ENCODE results near the gene DBNDD1. TPM values are rescaled to one million over a fixed set of nuclear protein-coding genes. Genes with fewer than 3 reads are reported as not detected.

DBNDD1 gene
- total RNA-seq, 1 experiment from 2014 or later, result 32.3 TPM

GRCh38 chr16:90020838-90021382 is 1.7 kb upstream of the DBNDD1 start:
- H3K27me3 ChIP-seq (ENCODE audit: control insufficient read depth, insufficient read depth, low read length), result no peaks in the 10 kb centered on the region
- TF ChIP-seq POLR2AphosphoS5 (IDR thresholded peaks at IDR 0.05; ENCODE audit: low read depth, low read length), result no peak
- no peak for TF ChIP-seq CTCF (IDR thresholded peaks at IDR 0.05)
- TF ChIP-seq TCF7L2 (IDR thresholded peaks at IDR 0.05; ENCODE audit: low read depth, low read length), result no peak
- TF ChIP-seq REST (IDR thresholded peaks at IDR 0.05; ENCODE audit: insufficient read depth in 1 of 2, low read depth in 2 of 2, low read length in 1 of 2), result no peak
- TF ChIP-seq SIN3A (IDR thresholded peaks at IDR 0.05; ENCODE audit: borderline replicate concordance, insufficient read depth, low read depth, low read length), result no peak
- H3K9me3 ChIP-seq (ENCODE audit: control insufficient read depth, insufficient read depth, low read depth, low read length), result no peaks in the 10 kb centered on the region
- CTCF ChIA-PET, result no interaction called here
- peaks cover 23% of the 10 kb centered on the region for H3K4me1 ChIP-seq (ENCODE audit: control insufficient read depth, insufficient read depth, low read length)
- H3K36me3 ChIP-seq (ENCODE audit: control insufficient read depth, insufficient read depth, low read length), result peaks cover 4% of the 10 kb centered on the region; the same call in 1 of the 2 replicates
- ATAC-seq, result no peak
- in situ Hi-C loops (cut with HindIII; ENCODE audit: low pct_unique_long_range_greater_than_20kb, low sequenced_read_pairs), result no loop called here
- intact Hi-C loops (cut with micrococcal nuclease; ENCODE audit: unreplicated experiment), result no loop called here
- peak overlapping the region in 1 of 2 experiments; percentile 65; a peak in 3 of 4 replicates for H3K4me3 ChIP-seq (ENCODE audit: low read depth in 2 of 2, low read length in 2 of 2)
- POLR2A ChIA-PET, result interaction anchor here (0.6 to 0.7 kb wide), 2 partner anchors 16 to 52 kb away, joined by 5 to 15 read pairs; no protein-coding TSS in a partner anchor
- peak overlapping the region; percentile 92 for H3K27ac ChIP-seq (ENCODE audit: low read length)
- DNase-seq (ENCODE audit: low read depth, low spot score), result no peak
- BruUV-seq (replicated peaks), result no TSS peak

- DNase-seq (ENCODE audit: low read depth, low spot score) (no peak), ATAC-seq (no peak)
- Histone ChIP-seq H3K9me3 (ENCODE audit: control insufficient read depth, insufficient read depth, low read depth, low read length) (no peaks in the 10 kb centered on the region), H3K4me1 (ENCODE audit: control insufficient read depth, insufficient read depth, low read length) (peaks cover 23% of the 10 kb centered on the region), H3K4me3 (ENCODE audit: low read depth in 2 of 2, low read length in 2 of 2) (peak overlapping the region; percentile 61 to 65), H3K27ac (ENCODE audit: low read length) (peak overlapping the region; percentile 92), H3K27me3 (ENCODE audit: control insufficient read depth, insufficient read depth, low read length) (no peaks in the 10 kb centered on the region), H3K36me3 (ENCODE audit: control insufficient read depth, insufficient read depth, low read length) (peaks cover 4% of the 10 kb centered on the region; the same call in 1 of the 2 replicates)
- TF ChIP-seq POLR2AphosphoS5 (IDR thresholded peaks at IDR 0.05; ENCODE audit: low read depth, low read length) (no peak), SIN3A (IDR thresholded peaks at IDR 0.05; ENCODE audit: borderline replicate concordance, insufficient read depth, low read depth, low read length) (no peak), REST (IDR thresholded peaks at IDR 0.05; ENCODE audit: insufficient read depth in 1 of 2, low read depth in 2 of 2, low read length in 1 of 2) (no peak), CTCF (IDR thresholded peaks at IDR 0.05) (no peak), TCF7L2 (IDR thresholded peaks at IDR 0.05; ENCODE audit: low read depth, low read length) (no peak)
- ChIA-PET CTCF (no interaction called here), POLR2A (interaction anchor here (0.6 kb wide), 2 partner anchors 13 to 51 kb away, joined by 3 to 5 read pairs; no protein-coding TSS in a partner anchor)
- TSS peak; percentile 27 for BruUV-seq (replicated peaks)
- in situ Hi-C loops (cut with HindIII; ENCODE audit: low pct_unique_long_range_greater_than_20kb, low sequenced_read_pairs), result no loop called here
- intact Hi-C loops (cut with micrococcal nuclease; ENCODE audit: unreplicated experiment), result no loop called here
These were observed 1.1 kb upstream of the DBNDD1 start for GRCh38 chr16:90020260-90020837.

All from Panc1 (cell line).